NCI-H1694 treated with DMSO at 0.1 percent for 48 hours (cell line): ENCODE measurements around the gene MAK.
"Not testable (repeated sequence)": the region's sequence is repeated elsewhere in the genome, so short reads cannot be mapped to it uniquely, and the experiment has no call there.

Experiments used
- DNase-seq: peaks from one replicate; lab custom pipeline; 2025; lab: John Stamatoyannopoulos, UW

The MAK gene

DNA sequence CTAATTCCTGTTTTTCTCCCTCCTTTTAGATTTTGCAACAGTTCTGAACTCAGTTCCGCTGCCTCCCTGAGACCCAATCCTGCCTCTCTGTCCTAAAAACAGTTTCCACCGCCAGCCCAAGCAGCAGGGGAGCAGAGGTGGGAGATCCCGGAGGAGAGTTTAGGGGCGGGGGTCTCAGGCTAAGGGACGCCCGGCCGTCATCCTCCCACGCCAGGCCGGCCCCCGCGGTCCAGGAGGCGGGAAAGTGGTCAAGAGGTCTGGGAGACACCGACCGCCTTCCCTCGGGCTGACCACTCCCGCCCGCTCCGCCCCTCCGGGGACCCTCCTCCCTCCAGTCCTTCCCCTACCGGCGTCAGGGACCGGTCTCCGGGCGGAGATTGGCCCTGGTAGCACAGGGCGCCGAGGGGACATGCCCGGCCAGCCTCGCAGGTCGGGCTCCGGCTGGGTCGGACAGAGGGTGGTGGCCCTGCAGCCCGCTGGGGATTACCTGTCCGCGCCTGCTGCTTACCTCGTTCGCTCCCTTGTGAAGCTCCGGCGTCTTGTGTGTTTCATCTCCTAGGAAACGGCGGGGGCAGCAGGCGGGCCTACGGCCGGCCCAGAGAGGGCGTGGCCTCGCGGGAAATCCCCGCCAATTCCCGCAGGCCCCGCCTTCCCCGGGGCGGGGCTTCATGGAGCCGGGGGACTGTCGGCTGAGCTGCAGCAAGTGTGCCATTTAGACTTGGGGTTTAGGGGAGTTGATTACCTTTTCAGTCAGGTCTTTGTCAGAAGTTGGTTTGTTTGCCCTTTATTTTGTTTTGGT is at the start of gene MAK:
Gene MAK (minus strand): TSS at position 545 of the 799 bp plus-strand sequence. CDS start 7,891 bp downstream, outside the sequence.
- DNase-seq: peak; percentile 36

GRCh38 chr6:10886691-10887502 is 48.6 kb upstream of the MAK start, which contains the start of gene SYCP2L:
SYCP2L (plus strand) TSS chr6:10887052; CDS start chr6:10887127, 75 bp downstream.
- DNase-seq: no peak

DNA sequence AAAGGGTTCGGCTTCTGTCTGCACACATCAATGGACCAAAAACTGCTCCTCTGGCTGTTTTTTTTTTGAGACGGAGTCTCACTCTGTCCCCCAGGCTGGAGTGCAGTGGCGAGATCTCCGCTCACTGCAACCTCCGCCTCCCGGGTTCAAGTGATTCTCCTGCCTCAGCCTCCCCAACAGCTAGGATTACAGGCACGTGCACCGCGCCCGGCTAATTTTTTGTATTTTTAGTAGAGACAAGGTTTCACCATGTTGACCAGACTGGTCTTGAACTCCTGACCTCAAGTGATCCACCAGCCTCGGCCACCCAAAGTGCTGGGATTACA is 48.0 kb upstream of the MAK start:
- not testable (repeated sequence) for DNase-seq

GRCh38 chr6:10884245-10884972 is 46.1 kb upstream of the MAK start:
- DNase-seq: no peak

- no peak for DNase-seq
Observed at GRCh38 chr6:10883312-10884244, 45.2 kb upstream of the MAK start.

GRCh38 chr6:10882657-10883171 is 44.4 kb upstream of the MAK start:
- DNase-seq: no peak

DNA sequence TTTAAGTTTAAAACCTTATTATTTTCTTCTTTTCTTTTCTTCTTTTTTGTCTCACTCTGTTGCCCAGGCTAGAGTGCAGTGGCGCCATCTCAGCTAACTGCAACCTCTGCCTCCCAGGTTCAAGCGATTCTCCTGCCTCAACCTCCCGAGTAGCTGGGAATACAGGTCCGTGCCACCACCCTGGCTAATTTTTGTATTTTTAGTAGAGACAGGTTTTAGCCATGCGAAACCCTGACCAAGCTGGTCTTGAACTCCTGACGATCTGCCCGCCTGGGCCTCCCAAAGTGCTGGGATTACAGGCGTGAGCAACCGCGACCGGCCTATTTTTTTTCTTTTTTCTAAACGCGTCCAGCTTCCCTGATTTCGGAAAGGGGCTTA is 43.9 kb upstream of the MAK start:
- DNase-seq: not testable (repeated sequence)

- no peak for DNase-seq
Observed at GRCh38 chr6:10880366-10880765, 42.0 kb upstream of the MAK start.

DNA sequence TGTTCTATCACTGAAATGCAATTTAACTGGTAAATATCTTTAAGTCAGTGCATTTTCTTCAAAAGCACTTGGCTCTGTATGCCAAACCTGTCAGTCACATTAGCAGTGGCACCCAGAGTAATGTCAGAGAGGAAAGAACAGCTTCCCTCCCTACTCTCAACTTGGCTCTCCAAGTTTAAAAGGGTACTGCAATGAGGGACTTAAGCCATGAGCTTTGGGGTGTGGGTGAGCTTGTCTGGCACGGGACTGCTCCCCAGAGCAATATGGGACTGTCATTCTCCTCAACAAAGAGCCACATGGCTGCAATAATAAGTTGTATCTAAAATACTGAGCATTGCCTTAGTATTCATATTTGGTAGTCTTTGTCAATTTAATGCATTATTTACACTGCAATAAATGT is 39.5 kb upstream of the MAK start:
- no peak for DNase-seq

- DNase-seq: no peak
Observed at GRCh38 chr6:10877012-10877411, 38.7 kb upstream of the MAK start.

GRCh38 chr6:10875026-10875425 is 36.7 kb upstream of the MAK start:
- no peak for DNase-seq

GRCh38 chr6:10874207-10874606 is 35.9 kb upstream of the MAK start:
- no peak for DNase-seq

DNA sequence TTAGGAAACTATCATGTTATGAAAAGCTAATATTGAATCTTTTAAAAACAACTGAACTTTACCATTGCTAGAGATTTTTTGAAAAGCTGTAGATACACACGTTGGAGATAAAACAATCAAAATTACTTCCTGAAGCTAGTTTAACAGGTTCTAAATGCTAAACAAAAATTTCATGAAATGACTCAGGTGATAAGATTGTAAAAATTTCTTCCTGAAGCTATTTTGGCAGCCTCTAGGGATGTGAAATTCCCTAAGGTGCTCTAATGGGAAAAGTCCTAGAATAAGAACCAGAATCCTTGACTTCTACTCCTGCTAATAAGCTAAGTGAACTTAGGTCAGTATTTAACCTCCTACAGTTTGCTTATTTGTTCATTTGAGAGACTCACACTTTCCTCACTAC is 35.0 kb upstream of the MAK start:
- no peak for DNase-seq

DNA sequence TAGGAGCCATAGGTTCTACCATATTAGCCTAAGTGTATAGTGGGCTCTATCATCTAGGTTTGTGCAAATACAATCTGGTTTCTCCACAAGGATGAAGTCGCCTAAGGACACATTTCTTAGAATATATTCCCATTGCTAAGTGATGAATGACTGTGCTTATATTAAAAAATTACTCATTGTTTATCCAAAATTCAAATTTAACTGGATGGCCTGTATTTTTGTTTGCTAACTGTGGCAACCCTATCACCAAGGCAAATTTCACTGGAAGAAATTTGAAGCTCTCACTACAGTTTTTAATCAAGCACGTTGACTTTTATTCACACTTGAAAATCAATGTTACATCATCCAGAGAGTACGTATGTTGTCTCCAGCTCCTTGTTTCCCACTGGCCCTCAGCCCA is 29.6 kb upstream of the MAK start:
- DNase-seq: no peak

GRCh38 chr6:10866709-10867108 is 28.4 kb upstream of the MAK start:
- DNase-seq: not testable (repeated sequence)

- not testable (repeated sequence) for DNase-seq
Observed at GRCh38 chr6:10863031-10863430, 24.7 kb upstream of the MAK start.

GRCh38 chr6:10862361-10862760 is 24.0 kb upstream of the MAK start:
- DNase-seq: no peak

DNA sequence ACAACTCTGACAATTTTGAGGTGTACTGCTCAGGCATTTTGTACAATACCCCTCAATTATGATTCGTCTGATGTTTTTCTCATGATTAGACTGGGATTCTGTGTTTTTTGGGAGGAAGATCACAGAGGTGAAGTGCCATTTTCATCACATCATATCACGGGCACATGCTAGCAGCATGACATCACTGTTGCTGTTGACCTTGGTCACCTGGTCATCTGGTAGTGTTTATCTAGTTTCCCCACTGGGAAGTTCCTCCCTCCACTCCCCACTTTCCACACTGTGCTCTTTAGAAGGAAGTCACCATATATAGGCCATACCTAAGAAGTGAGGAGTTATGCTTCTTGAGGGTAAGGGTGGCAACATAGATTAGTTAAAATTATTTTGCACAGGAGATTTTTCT is 22.7 kb upstream of the MAK start:
- DNase-seq: no peak

DNA sequence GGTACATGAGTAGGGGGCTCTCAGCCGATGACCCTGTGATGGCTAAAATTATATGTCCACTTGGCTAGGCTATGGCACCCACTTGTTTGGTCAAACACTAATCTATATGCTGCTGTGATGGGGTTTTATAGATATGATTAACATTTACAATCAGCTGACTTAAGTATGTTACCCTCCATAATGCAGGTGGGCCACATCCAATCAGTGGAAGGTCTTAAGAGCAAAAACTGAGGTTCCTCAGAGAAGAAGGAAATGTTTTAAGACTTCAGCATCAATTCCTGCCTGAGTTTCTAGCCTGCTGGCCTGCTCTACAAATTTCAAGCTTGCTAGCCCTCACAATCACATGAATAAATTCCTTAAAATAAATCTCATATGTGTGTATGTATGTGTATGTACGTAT is 18.9 kb upstream of the MAK start:
- no peak for DNase-seq

DNA sequence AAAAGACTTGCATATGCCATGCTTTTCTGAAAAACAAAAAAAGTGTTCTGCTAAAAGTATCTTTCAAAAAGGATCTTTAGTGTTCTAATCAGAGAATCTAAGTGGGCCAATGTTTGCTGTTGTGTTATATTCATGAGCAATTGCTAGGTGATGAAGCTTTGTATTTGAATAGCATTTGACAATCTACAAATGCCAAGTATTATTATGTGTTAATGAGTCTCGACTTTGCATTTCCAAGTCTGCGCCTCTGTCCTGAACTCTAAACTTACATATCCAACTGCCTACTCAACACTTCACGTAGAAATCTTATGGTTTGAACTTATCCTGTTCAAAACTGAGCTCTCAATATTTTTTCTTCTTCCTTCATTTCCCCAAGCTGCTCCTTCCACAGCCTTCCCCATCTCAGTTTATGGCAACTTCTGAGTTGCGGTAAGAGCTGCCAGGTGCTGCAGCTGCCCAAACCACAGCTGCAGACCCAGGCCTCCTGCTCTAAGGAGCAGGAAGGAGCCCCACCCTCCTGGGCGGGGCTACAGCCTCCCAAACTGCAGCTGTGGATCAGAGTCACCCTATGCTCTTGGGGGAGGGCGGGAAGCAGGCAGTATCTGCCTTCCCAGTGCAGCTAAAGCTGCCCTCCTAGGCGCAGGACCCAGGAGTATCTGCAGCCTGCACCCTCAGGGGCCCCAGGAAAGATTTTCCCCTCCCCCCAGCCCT is 16.7 kb upstream of the MAK start:
- no peak for DNase-seq

DNA sequence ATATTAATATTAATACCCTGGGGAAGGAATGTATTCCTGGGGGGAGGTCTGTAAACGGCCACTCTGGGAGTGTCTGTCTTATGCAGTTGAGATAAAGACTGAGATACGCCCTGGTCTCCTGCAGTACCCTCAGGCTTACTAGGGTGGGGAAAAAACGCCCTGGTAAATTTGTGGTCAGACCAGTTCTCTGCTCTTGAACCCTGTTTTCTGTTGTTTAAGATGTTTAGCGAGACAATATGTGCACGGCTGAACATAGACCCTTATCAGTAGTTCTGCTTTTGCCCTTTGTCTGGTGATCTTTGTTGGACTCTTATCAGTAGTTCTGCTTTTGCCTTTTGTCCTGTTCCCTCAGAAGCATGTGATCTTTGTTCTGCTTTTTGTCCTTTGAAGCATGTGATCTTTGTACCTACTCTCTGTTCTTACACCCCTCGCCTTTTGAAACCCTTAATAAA is 15.5 kb upstream of the MAK start:
- not testable (repeated sequence) for DNase-seq
